Heart right ventricle (tissue), 16 donors: Measurements from ENCODE around the gene FOXP4. TPM values are rescaled to one million over a fixed set of nuclear protein-coding genes. Genes with fewer than 3 reads are reported as not detected.
A peak's percentile ranks its signal among the peaks of the same experiment; 100 is the strongest.

Experiments
- ATAC-seq, 8 donors: fragments of 200-7000 bp; cut with Tn5 transposase; one replicate each; pipeline ENCODE4 v1.9.1; 2020; ENCODE audit warnings: mild to moderate bottlenecking in 8 of 8, moderate library complexity in 8 of 8, moderate number of reproducible peaks in 1 of 8
- DNase-seq, 2 donors: peaks; one replicate each; pipeline ENCODE4 v3.0.0-alpha.2; 2020
- H3K27ac ChIP-seq, 10 donors: fragments of 200-600 bp; sonication (generic) in 2 of 10; one replicate each; pipeline versions ENCODE4 v1.5.0 to v1.8.0; 2020 to 2022; ENCODE audit warnings: mild to moderate bottlenecking in 3 of 10
- H3K27me3 ChIP-seq, 7 donors: fragments of 200-600 bp; one replicate each; pipeline ENCODE4 v1.8.0; 2021 to 2022; ENCODE audit warnings: mild to moderate bottlenecking in 2 of 7
- H3K36me3 ChIP-seq, 9 donors: fragments of 200-600 bp; sonication (generic) in 1 of 9; one replicate each; pipeline versions ENCODE4 v1.5.0 to v1.8.0; 2020 to 2022; ENCODE audit warnings: mild to moderate bottlenecking in 2 of 9
- H3K4me1 ChIP-seq, 9 donors: fragments of 200-600 bp; sonication (generic) in 1 of 9; one replicate each; pipeline versions ENCODE4 v1.5.0 to v1.8.0; 2020 to 2022; ENCODE audit warnings: mild to moderate bottlenecking in 4 of 9
- H3K4me3 ChIP-seq, 10 donors: fragments of 200-600 bp; sonication (generic) in 2 of 10; one replicate each; pipeline versions ENCODE4 v1.5.0 to v1.8.0; 2020 to 2022; ENCODE audit warnings: mild to moderate bottlenecking in 7 of 10, moderate library complexity in 2 of 10
- H3K9me3 ChIP-seq, 11 donors: fragments of 200-600 bp in 10 of 11; sonication (generic) in 2 of 11; one replicate each; pipeline versions ENCODE4 v1.5.0 to v1.8.0; 2013 to 2022; ENCODE audit warnings: mild to moderate bottlenecking in 2 of 11, control low read depth in 1 of 11, moderate library complexity in 1 of 11
- CTCF ChIP-seq, 9 donors: fragments of 200-600 bp; sonication (generic) in 2 of 9; IDR thresholded peaks; one replicate each; pipeline versions ENCODE4 v1.5.0 to v1.8.0; 2021 to 2022; ENCODE audit warnings: antibody characterized with exemption in 9 of 9, mild to moderate bottlenecking in 5 of 9, moderate library complexity in 1 of 9
- WGBS, 2 donors: extraction: QIAGEN DNeasy Blood & Tissue Kit; methylation state at CpG; one replicate each; pipeline ENCODE4 v1.1.7; 2013; ENCODE audit warnings: inconsistent platforms in 1 of 2; 5-methylcytosine and 5-hydroxymethylcytosine counted together
- intact Hi-C, 10 donors: fragments of 100-400 bp; cut with DNase I; formaldehyde crosslinking; loops; one replicate each; pipeline versions ENCODE4 v1.11.1 to v1.14.2; 2022
- polyA plus RNA-seq, 2 donors: library from polyadenylated mRNA; stranded (reverse); fragments of 200-250 nt; gene quantifications; one replicate each; pipeline ENCODE4 v1.2.3, GENCODE V29; 2013
- total RNA-seq, 10 donors: library from RNA; stranded (reverse); fragmentation: NEBNext Ultra II Directional in 3 of 10; extraction: Animal tissue kit (Norgen Biotek cat#: 25700) in 3 of 10; gene quantifications; one replicate each; pipeline versions ENCODE4 v1.2.1 to v1.2.4, GENCODE V29; 2021 to 2023
- donor health status: Arrhythmogenic right ventricular cardiomyopathy.
- donor health status: ischemic (EF 13 %, LVEDD 7.1; RV severe dilation, severe dysfunction).
- donor health status: healthy with polysubstance abuse.
- donor health status: DM: no; HTN: yes; CAD: no.
- donor health status: DM: no; HTN: no; CAD: no.
- donor health status: ischemic (EF 25% LVEDD 6.9; RV normal size, moderate dysfunction).
- donor health status: ischemic (EF 25% LVEDD 5.7; RV mildly dilated, moderate dysfunction).
- donor health status: healthy.
- donor health status: DM: yes; HTN: yes; CAD: no.
- donor health status: Ischemic cardiomyopathy.
- donor health status: ischemic (EF 35%, LVEDD 5.7; RV mildly dilated, moderate dysfunction).
- donor health status: nonischemic (EF 11% LVEDD 7.7; RV severe dilation, severe dysfunction).
- donor health status: DM: yes; HTN: yes; CAD: no.
- donor health status: PGD.
- donor health status: ischemic (EF 29% LVEDD 5.4; RV normal size, mild dysfunction).
- donor health status: nonischemic (EF 23%, LVEDD 6.1; RV moderate dilation, normal function).

Gene FOXP4
- total and polyA plus RNA-seq, 12 donors: 8.9 to 18.0 (median 13.6) TPM

- intact Hi-C loops: no loop called here
- DNase-seq (no peak), ATAC-seq (peak in 6 of 8 donors; percentile 15 to 42 (median 24))
- peaks cover 20 to 62% (median 37%) of the 10 kb centered on the region in 7 donors for H3K27me3 ChIP-seq
- H3K9me3 ChIP-seq: no peaks in the 10 kb centered on the region
- H3K4me3 ChIP-seq: peak overlapping the region; percentile 21 to 63 (median 54)
- 19% methylated on average over 38 to 40 of the region's 40 CpGs for WGBS, 2 donors
- peaks cover 6 to 55% (median 26%) of the 10 kb centered on the region in 9 donors for H3K4me1 ChIP-seq
- no peaks in the 10 kb centered on the region for H3K36me3 ChIP-seq
- TF ChIP-seq CTCF (IDR thresholded peaks at IDR 0.05): no peak
- H3K27ac ChIP-seq: peak overlapping the region in 5 of 10 donors; percentile 16 to 60 (median 58)
These were observed 93.0 kb downstream of the FOXP4 start for GRCh38 chr6:41638935-41639808.

GRCh38 chr6:41639809-41640371 is 93.7 kb downstream of the FOXP4 start:
- WGBS, 2 donors: 68 to 69% methylated on average over 8 of the region's 8 CpGs
- peak in 2 of 8 donors; percentile 30 to 35 for ATAC-seq
- intact Hi-C loops: no loop called here
- no peak for TF ChIP-seq CTCF (IDR thresholded peaks at IDR 0.05)
- Histone ChIP-seq H3K4me3 (peak overlapping the region in 4 of 10 donors; percentile 57 to 63 (median 60)), H3K36me3 (no peaks in the 10 kb centered on the region), H3K9me3 (no peaks in the 10 kb centered on the region), H3K4me1 (peaks cover 6 to 49% (median 23%) of the 10 kb centered on the region in 9 donors), H3K27ac (peak overlapping the region in 2 of 10 donors; percentile 13 to 16), H3K27me3 (peaks cover 20 to 58% (median 37%) of the 10 kb centered on the region in 7 donors)
- no peak for DNase-seq

- Histone ChIP-seq H3K27me3 (peaks cover 20 to 53% (median 37%) of the 10 kb centered on the region in 7 donors), H3K9me3 (no peaks in the 10 kb centered on the region), H3K4me3 (no peak overlapping the region), H3K36me3 (no peaks in the 10 kb centered on the region), H3K4me1 (peaks cover 6 to 49% (median 22%) of the 10 kb centered on the region in 9 donors), H3K27ac (peak overlapping the region in 1 of 10 donors; percentile 13)
- no peak for TF ChIP-seq CTCF (IDR thresholded peaks at IDR 0.05)
- WGBS, 2 donors: 81 to 86% methylated on average over 7 of the region's 7 CpGs
- no peak for DNase-seq
- intact Hi-C loops: no loop called here
- no peak for ATAC-seq
These were observed 94.2 kb downstream of the FOXP4 start for GRCh38 chr6:41640426-41640825.

- Histone ChIP-seq H3K36me3 (no peaks in the 10 kb centered on the region), H3K4me1 (peaks cover 6 to 49% (median 22%) of the 10 kb centered on the region in 9 donors), H3K27me3 (peaks cover 20 to 43% (median 35%) of the 10 kb centered on the region in 7 donors), H3K27ac (no peak overlapping the region), H3K9me3 (no peaks in the 10 kb centered on the region), H3K4me3 (no peak overlapping the region)
- no peak for TF ChIP-seq CTCF (IDR thresholded peaks at IDR 0.05)
- intact Hi-C loops: no loop called here
- 91 to 96% methylated on average over 9 of the region's 9 CpGs for WGBS, 2 donors
- ATAC-seq: no peak
- no peak for DNase-seq
These were observed 95.3 kb downstream of the FOXP4 start for GRCh38 chr6:41641352-41641925.
